Sigmoid colon (tissue), 7 donors: ENCODE measurements around the gene CACNA2D3. TPM values are rescaled to one million over a fixed set of nuclear protein-coding genes. Genes with fewer than 3 reads are reported as not detected.
A peak's percentile ranks its signal among the peaks of the same experiment; 100 is the strongest.

ENCODE experiments used
- DNase-seq: peaks from one replicate; pipeline ENCODE4 v3.0.0-alpha.2; 2019
- H3K27ac ChIP-seq, 4 donors: fragments of 200-600 bp; sonication (generic); one replicate each; pipeline ENCODE4 v1.5.1; 2016 to 2019; ENCODE audit warnings: mild to moderate bottlenecking in 1 of 4
- H3K27me3 ChIP-seq, 3 donors: fragments of 200-600 bp; sonication (generic); one replicate each; pipeline ENCODE4 v1.5.1; 2019; ENCODE audit warnings: mild to moderate bottlenecking in 1 of 3
- H3K36me3 ChIP-seq, 4 donors: fragments of 200-600 bp; sonication (generic); one replicate each; pipeline ENCODE4 v1.5.1; 2016 to 2019
- H3K4me1 ChIP-seq, 4 donors: fragments of 200-600 bp; sonication (generic); one replicate each; pipeline ENCODE4 v1.5.1; 2017 to 2019
- H3K4me3 ChIP-seq, 4 donors: fragments of 200-600 bp; sonication (generic); one replicate each; pipeline ENCODE4 v1.5.1; 2017 to 2019; ENCODE audit warnings: mild to moderate bottlenecking in 2 of 4, moderate library complexity in 1 of 4
- H3K9me3 ChIP-seq, 4 donors: fragments of 200-600 bp in 3 of 4; sonication (generic) in 3 of 4; one replicate each; pipeline versions ENCODE4 v1.5.1 to v1.6.1; 2013 to 2019
- EP300 ChIP-seq, 4 donors: sonication (generic); formaldehyde crosslinking; IDR thresholded peaks; one replicate each; pipeline ENCODE4 v1.6.1; 2017; ENCODE audit warnings: antibody characterized with exemption in 4 of 4
- POLR2A ChIP-seq, 2 donors: fragments of 450-650 bp; IDR thresholded peaks; one replicate each; pipeline ENCODE4 v1.6.1; 2016; ENCODE audit warnings: antibody characterized with exemption in 2 of 2, mild to moderate bottlenecking in 2 of 2, moderate library complexity in 2 of 2
- POLR2AphosphoS5 ChIP-seq, 4 donors: sonication (generic); formaldehyde crosslinking; IDR thresholded peaks; one replicate each; pipeline ENCODE4 v1.6.1; 2017; ENCODE audit warnings: antibody characterized with exemption in 4 of 4
- WGBS, 2 donors: extraction: QIAGEN DNeasy Blood & Tissue Kit; methylation state at CpG; one replicate each; pipeline ENCODE4 v1.1.7; 2013; 5-methylcytosine and 5-hydroxymethylcytosine counted together
- intact Hi-C: fragments of 100-400 bp; cut with DNase I; formaldehyde crosslinking; loops from one replicate; pipeline ENCODE4 v1.15.1; 2023
- polyA plus RNA-seq, 3 donors: library from polyadenylated mRNA; stranded (reverse); fragments of 200-250 nt; gene quantifications; one replicate each; pipeline ENCODE4 v1.2.3, GENCODE V29; 2013
- total RNA-seq, 4 donors: library from RNA; depleted of rRNA; stranded (reverse); fragments of >200 nt; gene quantifications; one replicate each; pipeline ENCODE4 v1.1.0, GENCODE V29; 2016
- TF ChIP-seq, protein P1 (sequence below), 4 experiments: fragments of 450-650 bp in 3 of 4; fragments of 200-600 bp in 1 of 4; IDR thresholded peaks; one replicate each; pipeline ENCODE4 v1.5.1; 2016 to 2019; ENCODE audit warnings: antibody characterized with exemption in 4 of 4, mild to moderate bottlenecking in 3 of 4, moderate library complexity in 2 of 4
- donor health status: healthy with polysubstance abuse.
- donor health status: Bipolar disorder and iron deficiency.
- donor health status: healthy.

CACNA2D3 gene
- total and polyA plus RNA-seq, 7 donors, result 0.32 to 10.2 (median 4.8) TPM; not detected in 1

DNA sequence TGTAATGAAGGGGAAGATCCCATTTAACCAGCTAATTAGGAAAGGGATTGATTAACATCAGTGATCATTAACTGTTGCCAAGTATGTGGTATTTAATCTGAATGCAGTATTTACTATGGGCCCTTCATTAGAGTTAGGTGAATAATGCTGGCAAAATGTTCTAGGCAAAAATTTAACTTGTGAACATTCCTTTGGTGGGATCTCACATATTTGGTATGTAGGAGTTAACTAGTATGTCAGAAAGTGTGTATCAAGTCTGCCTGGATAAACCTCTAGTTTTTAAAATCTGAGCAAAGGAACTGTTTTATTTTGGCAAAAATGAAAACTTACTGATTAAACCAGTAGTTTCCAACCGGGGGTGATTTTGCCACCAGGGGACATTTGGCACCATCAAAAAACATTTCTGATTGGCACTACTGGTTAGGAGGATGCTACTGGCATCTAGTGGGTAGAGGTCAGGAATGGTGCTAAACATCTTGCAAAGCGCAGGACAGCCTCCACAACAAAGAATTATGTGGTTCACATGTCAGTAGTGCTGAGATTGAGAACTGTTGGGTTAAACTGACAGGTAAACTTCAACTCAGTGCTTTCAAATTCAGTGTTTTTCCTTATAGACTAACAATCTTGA is 783.0 kb downstream of the CACNA2D3 start:
- H3K27me3 ChIP-seq, result no peaks in the 10 kb centered on the region
- H3K4me3 ChIP-seq, result no peak overlapping the region
- TF ChIP-seq EP300 (IDR thresholded peaks at IDR 0.05), result no peak
- TF ChIP-seq, protein P1, sequence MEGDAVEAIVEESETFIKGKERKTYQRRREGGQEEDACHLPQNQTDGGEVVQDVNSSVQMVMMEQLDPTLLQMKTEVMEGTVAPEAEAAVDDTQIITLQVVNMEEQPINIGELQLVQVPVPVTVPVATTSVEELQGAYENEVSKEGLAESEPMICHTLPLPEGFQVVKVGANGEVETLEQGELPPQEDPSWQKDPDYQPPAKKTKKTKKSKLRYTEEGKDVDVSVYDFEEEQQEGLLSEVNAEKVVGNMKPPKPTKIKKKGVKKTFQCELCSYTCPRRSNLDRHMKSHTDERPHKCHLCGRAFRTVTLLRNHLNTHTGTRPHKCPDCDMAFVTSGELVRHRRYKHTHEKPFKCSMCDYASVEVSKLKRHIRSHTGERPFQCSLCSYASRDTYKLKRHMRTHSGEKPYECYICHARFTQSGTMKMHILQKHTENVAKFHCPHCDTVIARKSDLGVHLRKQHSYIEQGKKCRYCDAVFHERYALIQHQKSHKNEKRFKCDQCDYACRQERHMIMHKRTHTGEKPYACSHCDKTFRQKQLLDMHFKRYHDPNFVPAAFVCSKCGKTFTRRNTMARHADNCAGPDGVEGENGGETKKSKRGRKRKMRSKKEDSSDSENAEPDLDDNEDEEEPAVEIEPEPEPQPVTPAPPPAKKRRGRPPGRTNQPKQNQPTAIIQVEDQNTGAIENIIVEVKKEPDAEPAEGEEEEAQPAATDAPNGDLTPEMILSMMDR (IDR thresholded peaks at IDR 0.05), result no peak
- TF ChIP-seq POLR2A (IDR thresholded peaks at IDR 0.05), result no peak
- TF ChIP-seq POLR2AphosphoS5 (IDR thresholded peaks at IDR 0.05), result no peak
- no peaks in the 10 kb centered on the region for H3K36me3 ChIP-seq
- DNase-seq, result no peak
- intact Hi-C loops, result no loop called here
- peak overlapping the region in 1 of 4 donors; percentile 18 for H3K27ac ChIP-seq
- 79 to 82% methylated on average over 2 of the region's 2 CpGs for WGBS, 2 donors
- peaks cover 0 to 21% (median 14%) of the 10 kb centered on the region in 4 donors for H3K4me1 ChIP-seq
- H3K9me3 ChIP-seq, result no peaks in the 10 kb centered on the region

DNA sequence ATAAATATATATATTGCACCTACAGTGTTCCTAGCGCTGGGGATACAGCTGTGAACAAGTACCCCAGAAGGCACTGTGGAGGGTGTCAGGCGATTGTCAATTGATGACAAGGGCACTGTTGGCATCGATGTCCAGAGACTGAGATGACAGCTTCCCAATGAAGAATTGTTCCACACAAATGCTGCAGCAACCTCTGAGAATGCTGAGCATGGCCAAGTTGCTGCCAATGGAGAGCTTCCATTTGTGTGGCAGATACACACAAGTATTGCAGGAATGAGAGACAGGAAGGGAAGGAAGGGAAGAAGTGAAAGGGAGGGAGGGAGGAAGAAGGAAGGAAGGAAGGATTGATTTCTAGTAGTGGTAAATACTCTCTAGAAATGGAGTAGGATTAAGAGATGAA is 783.6 kb downstream of the CACNA2D3 start:
- no peak for TF ChIP-seq POLR2AphosphoS5 (IDR thresholded peaks at IDR 0.05)
- TF ChIP-seq EP300 (IDR thresholded peaks at IDR 0.05), result no peak
- no peak for TF ChIP-seq POLR2A (IDR thresholded peaks at IDR 0.05)
- TF ChIP-seq, protein P1 (IDR thresholded peaks at IDR 0.05), result no peak
- H3K4me1 ChIP-seq, result peaks cover 0 to 18% (median 12%) of the 10 kb centered on the region in 4 donors
- WGBS, 2 donors, result 92 to 93% methylated on average over 3 of the region's 3 CpGs

DNA sequence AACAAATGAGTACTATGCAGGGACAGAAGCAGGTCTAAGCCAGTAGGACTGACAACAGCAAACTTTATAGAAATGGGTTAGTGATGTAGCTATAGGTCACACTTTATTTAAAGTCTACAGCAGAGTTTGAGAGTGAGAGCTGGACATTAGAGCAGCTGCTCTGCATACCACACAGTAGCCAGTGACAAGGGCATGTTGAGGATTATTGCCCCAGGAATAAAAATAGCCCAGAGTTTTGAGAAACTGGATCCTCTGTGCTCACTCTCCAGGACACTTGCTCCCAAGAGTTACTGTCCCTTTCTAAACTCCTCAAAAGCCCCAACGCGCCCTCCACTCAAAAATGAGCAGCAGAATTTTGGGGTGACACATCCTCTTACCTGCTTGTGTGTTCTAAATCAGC is 784.4 kb downstream of the CACNA2D3 start:
- TF ChIP-seq POLR2A (IDR thresholded peaks at IDR 0.05) (no peak), POLR2AphosphoS5 (IDR thresholded peaks at IDR 0.05) (no peak), EP300 (IDR thresholded peaks at IDR 0.05) (no peak)
- TF ChIP-seq, protein P1 (IDR thresholded peaks at IDR 0.05), result no peak
- no peak overlapping the region for H3K27ac ChIP-seq
- no peaks in the 10 kb centered on the region for H3K36me3 ChIP-seq
- no peak overlapping the region for H3K4me3 ChIP-seq
- intact Hi-C loops, result no loop called here
- H3K27me3 ChIP-seq, result no peaks in the 10 kb centered on the region
- peaks cover 0 to 9% (median 4%) of the 10 kb centered on the region in 4 donors for H3K4me1 ChIP-seq
- 94 to 97% methylated on average over 2 of the region's 2 CpGs for WGBS, 2 donors
- H3K9me3 ChIP-seq, result peaks cover 0 to 2% (median under 1%) of the 10 kb centered on the region in 4 donors
- no peak for DNase-seq

More for the DNA sequence above, 783.6 kb downstream of the CACNA2D3 start:
- H3K27ac ChIP-seq, result no peak overlapping the region
- intact Hi-C loops, result no loop called here
- no peaks in the 10 kb centered on the region for H3K36me3 ChIP-seq
- H3K9me3 ChIP-seq, result no peaks in the 10 kb centered on the region
- no peak overlapping the region for H3K4me3 ChIP-seq
- no peaks in the 10 kb centered on the region for H3K27me3 ChIP-seq
- DNase-seq, result no peak

DNA sequence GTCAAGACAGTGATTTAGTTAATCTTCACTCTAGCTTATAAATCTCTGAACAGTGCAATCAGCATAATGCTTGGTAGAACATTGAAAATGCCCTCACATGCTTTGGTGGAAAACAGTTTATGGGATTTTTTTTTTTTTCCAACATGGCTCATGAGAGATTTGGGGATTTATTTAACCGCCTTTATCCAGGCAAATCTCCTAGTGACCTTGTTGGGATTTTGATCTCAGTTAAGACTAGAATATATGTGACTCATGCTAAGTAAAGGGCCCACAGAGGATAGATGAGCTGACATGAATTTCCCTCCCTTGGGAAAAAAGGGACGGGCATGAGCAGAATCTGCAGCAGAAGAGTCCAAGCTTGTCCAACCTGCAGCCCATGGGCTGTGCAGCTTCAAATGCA is 786.8 kb downstream of the CACNA2D3 start:
- DNase-seq, result no peak
- WGBS, 2 donors, result 92% methylated on average over 2 of the region's 2 CpGs
- H3K4me1 ChIP-seq, result peaks cover 0 to 6% (median 0%) of the 10 kb centered on the region in 4 donors
- no peak overlapping the region for H3K4me3 ChIP-seq
- TF ChIP-seq, protein P1 (IDR thresholded peaks at IDR 0.05), result no peak
- TF ChIP-seq POLR2A (IDR thresholded peaks at IDR 0.05) (no peak), EP300 (IDR thresholded peaks at IDR 0.05) (no peak), POLR2AphosphoS5 (IDR thresholded peaks at IDR 0.05) (no peak)
- no peak overlapping the region for H3K27ac ChIP-seq
- no peaks in the 10 kb centered on the region for H3K36me3 ChIP-seq
- intact Hi-C loops, result no loop called here
- peaks cover 0 to 3% (median 1%) of the 10 kb centered on the region in 4 donors for H3K9me3 ChIP-seq
- H3K27me3 ChIP-seq, result no peaks in the 10 kb centered on the region
